Mesenchymal stem cell (in vitro differentiated cells and primary cell): ENCODE measurements around the gene OR7C2.

Experiments used
- DNase-seq: peaks from one replicate; pipeline ENCODE4 v3.0.0-alpha.2; 2013
- H2AFZ ChIP-seq: one replicate; pipeline ENCODE4 v1.6.1; 2013; ENCODE audit warnings: low read depth, mild to moderate bottlenecking, control low read depth, inconsistent platforms, low read length, moderate library complexity
- H2AK5ac ChIP-seq: 2 replicates; pipeline ENCODE4 v1.6.1; 2013; ENCODE audit warnings: low read length, moderate library complexity, mild to moderate bottlenecking, inconsistent platforms; ENCODE audit not compliant: severe bottlenecking
- H2BK120ac ChIP-seq: one replicate; pipeline ENCODE4 v1.6.1; 2013; ENCODE audit warnings: low read depth, mild to moderate bottlenecking, inconsistent platforms, low read length, moderate library complexity
- H2BK12ac ChIP-seq, 2 experiments: one replicate each; pipeline ENCODE4 v1.6.1; 2013; ENCODE audit warnings: inconsistent platforms in 2 of 2, low read length in 2 of 2, mild to moderate bottlenecking in 2 of 2, moderate library complexity in 2 of 2, control low read depth in 1 of 2
- H2BK15ac ChIP-seq: one replicate; pipeline ENCODE4 v1.6.1; 2013; ENCODE audit warnings: mild to moderate bottlenecking, low read depth, inconsistent platforms; ENCODE audit not compliant: poor library complexity, severe bottlenecking
- H2BK5ac ChIP-seq: 2 replicates; pipeline ENCODE4 v1.6.1; 2013; ENCODE audit warnings: low read depth, mild to moderate bottlenecking, low read length, control low read depth, inconsistent platforms; ENCODE audit not compliant: poor library complexity, severe bottlenecking
- H3K14ac ChIP-seq, 2 experiments: one replicate each; pipeline ENCODE4 v1.6.1; 2013; ENCODE audit warnings: inconsistent platforms in 2 of 2, low read length in 2 of 2, control low read depth in 1 of 2, mild to moderate bottlenecking in 1 of 2, moderate library complexity in 1 of 2
- H3K18ac ChIP-seq, 2 experiments: one replicate each; pipeline ENCODE4 v1.6.1; 2013; ENCODE audit warnings: inconsistent platforms in 2 of 2, low read length in 2 of 2, control low read depth in 1 of 2, low read depth in 1 of 2, mild to moderate bottlenecking in 1 of 2
- H3K23ac ChIP-seq, 2 experiments: one replicate each; pipeline ENCODE4 v1.6.1; 2013; ENCODE audit warnings: inconsistent platforms in 2 of 2, low read length in 2 of 2, mild to moderate bottlenecking in 2 of 2, moderate library complexity in 2 of 2, control low read depth in 1 of 2
- H3K27ac ChIP-seq: 2 replicates; pipeline ENCODE4 v1.5.1; 2013; ENCODE audit warnings: mild to moderate bottlenecking, moderate library complexity, low read length, control low read depth, inconsistent platforms; ENCODE audit not compliant: poor library complexity, severe bottlenecking
- H3K27me3 ChIP-seq, 2 experiments: 2 replicates each; pipeline versions ENCODE4 v1.6.1 to v1.7.0; 2013; ENCODE audit warnings: low read length in 2 of 2, mild to moderate bottlenecking in 2 of 2, moderate library complexity in 2 of 2, control low read depth in 1 of 2, inconsistent platforms in 1 of 2; ENCODE audit not compliant: control insufficient read depth in 1 of 2, insufficient read depth in 1 of 2
- H3K36me3 ChIP-seq, 2 experiments: 2 replicates each; pipeline versions ENCODE4 v1.6.1 to v1.7.0; 2013; ENCODE audit warnings: low read length in 2 of 2, control low read depth in 1 of 2, inconsistent platforms in 1 of 2, low read depth in 1 of 2, mild to moderate bottlenecking in 1 of 2; ENCODE audit not compliant: insufficient read depth in 2 of 2, control insufficient read depth in 1 of 2
- H3K4ac ChIP-seq, 2 experiments: one replicate each; pipeline ENCODE4 v1.6.1; 2013; ENCODE audit warnings: inconsistent platforms in 2 of 2, low read length in 2 of 2, mild to moderate bottlenecking in 2 of 2, moderate library complexity in 2 of 2, control low read depth in 1 of 2, low read depth in 1 of 2
- H3K4me1 ChIP-seq: 2 replicates; pipeline ENCODE4 v1.6.1; 2013; ENCODE audit warnings: low read depth, low read length, control low read depth; ENCODE audit not compliant: control insufficient read depth, insufficient read depth
- H3K4me2 ChIP-seq: 2 replicates; pipeline ENCODE4 v1.6.1; 2013; ENCODE audit warnings: low read length, mild to moderate bottlenecking, inconsistent platforms; ENCODE audit not compliant: poor library complexity, severe bottlenecking
- H3K4me3 ChIP-seq, 2 experiments: 2 replicates each; pipeline versions ENCODE4 v1.5.1 to v1.7.0; 2013; ENCODE audit warnings: low read length in 2 of 2, mild to moderate bottlenecking in 2 of 2, control low read depth in 1 of 2, low read depth in 1 of 2; ENCODE audit not compliant: insufficient read depth in 1 of 2
- H3K79me1 ChIP-seq: replicated peaks from 2 replicates; pipeline ENCODE4 v1.6.1; 2013; ENCODE audit warnings: mild to moderate bottlenecking, control low read depth, low read length, inconsistent platforms; ENCODE audit not compliant: poor library complexity, severe bottlenecking
- H3K9ac ChIP-seq: 2 replicates; pipeline ENCODE4 v1.7.0; 2013; ENCODE audit warnings: mild to moderate bottlenecking, low read length, moderate library complexity
- H3K9me3 ChIP-seq: 2 replicates; pipeline ENCODE4 v1.7.0; 2013; ENCODE audit warnings: mild to moderate bottlenecking, low read length; ENCODE audit not compliant: control insufficient read depth
- H4K8ac ChIP-seq: one replicate; pipeline ENCODE4 v1.6.1; 2013; ENCODE audit warnings: inconsistent platforms, mild to moderate bottlenecking, low read length, moderate library complexity
- H4K91ac ChIP-seq: one replicate; pipeline ENCODE4 v1.6.1; 2013; ENCODE audit warnings: mild to moderate bottlenecking, low read length, inconsistent platforms
- WGBS: methylation state at CpG from one replicate; pipeline ENCODE4 v1.1.7; 2013; ENCODE audit warnings: mixed read lengths; 5-methylcytosine and 5-hydroxymethylcytosine counted together

OR7C2 gene

GRCh38 chr19:14916848-14917247, 24.4 kb upstream of the OR7C2 start:
- DNase-seq: no peak
- no peak overlapping the region for H3K23ac ChIP-seq
- no peaks in the 10 kb centered on the region for H3K36me3 ChIP-seq
- no peak overlapping the region for H2BK12ac ChIP-seq
- H2AFZ ChIP-seq: no peak overlapping the region
- no peak overlapping the region for H3K27ac ChIP-seq
- no peak overlapping the region for H3K14ac ChIP-seq
- no peak overlapping the region for H2AK5ac ChIP-seq
- WGBS: 62% methylated on average over 4 of the region's 5 CpGs
- no peaks in the 10 kb centered on the region for H3K4me1 ChIP-seq
- no peak overlapping the region for H3K4me2 ChIP-seq
- H3K27me3 ChIP-seq: no peaks in the 10 kb centered on the region
- no peak overlapping the region for H3K4me3 ChIP-seq
- H3K18ac ChIP-seq: no peak overlapping the region
- no peaks in the 10 kb centered on the region for H3K79me1 ChIP-seq
- H2BK120ac ChIP-seq: no peak overlapping the region
- H4K91ac ChIP-seq: no peak overlapping the region
- no peak overlapping the region for H2BK15ac ChIP-seq
- no peak overlapping the region for H4K8ac ChIP-seq
- H3K9me3 ChIP-seq: peaks cover 9% of the 10 kb centered on the region
- H2BK5ac ChIP-seq: no peak overlapping the region
- no peak overlapping the region for H3K4ac ChIP-seq
- no peak overlapping the region for H3K9ac ChIP-seq

GRCh38 chr19:14933506-14933905, 7.8 kb upstream of the OR7C2 start:
- H3K9me3 ChIP-seq: no peaks in the 10 kb centered on the region

DNA sequence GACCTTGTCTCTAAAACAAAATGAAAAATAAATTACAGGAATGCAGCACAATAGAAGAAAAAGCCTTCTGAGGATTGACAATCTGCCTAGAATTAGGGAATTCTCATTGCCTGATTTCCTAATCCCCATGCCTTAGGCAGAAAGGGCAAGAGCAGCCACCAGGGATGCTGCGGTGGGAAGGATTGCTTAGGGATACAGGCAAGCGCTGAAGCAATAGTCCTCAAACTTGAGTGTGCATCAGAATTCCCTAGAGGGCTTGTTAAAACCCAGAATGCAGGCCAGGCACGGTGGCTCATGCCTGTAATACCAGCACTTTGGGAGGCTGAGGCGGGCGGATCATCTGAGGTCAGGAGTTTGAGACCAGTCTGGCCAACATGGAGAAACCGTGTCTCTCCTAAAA, 1.0 kb upstream of the OR7C2 start:
- H3K4me2 ChIP-seq: no peak overlapping the region
- WGBS: 59% methylated on average over 3 of the region's 6 CpGs
- H3K4me3 ChIP-seq: no peak overlapping the region

More at GRCh38 chr19:14933506-14933905, 7.8 kb upstream of the OR7C2 start:
- no peaks in the 10 kb centered on the region for H3K27me3 ChIP-seq
- H2BK120ac ChIP-seq: no peak overlapping the region
- H3K36me3 ChIP-seq: no peaks in the 10 kb centered on the region
- DNase-seq: no peak
- WGBS: 20% methylated on average over 1 of the region's 1 CpG
- H3K14ac ChIP-seq: no peak overlapping the region
- no peak overlapping the region for H2AFZ ChIP-seq
- no peaks in the 10 kb centered on the region for H3K4me1 ChIP-seq
- no peak overlapping the region for H3K23ac ChIP-seq
- H2BK5ac ChIP-seq: no peak overlapping the region
- H2BK15ac ChIP-seq: no peak overlapping the region
- no peak overlapping the region for H3K4ac ChIP-seq
- H3K18ac ChIP-seq: no peak overlapping the region
- H3K9ac ChIP-seq: no peak overlapping the region
- no peak overlapping the region for H4K8ac ChIP-seq
- H2BK12ac ChIP-seq: no peak overlapping the region
- no peak overlapping the region for H2AK5ac ChIP-seq
- H3K79me1 ChIP-seq: no peaks in the 10 kb centered on the region
- no peak overlapping the region for H3K4me2 ChIP-seq
- no peak overlapping the region for H4K91ac ChIP-seq
- no peak overlapping the region for H3K4me3 ChIP-seq
- H3K27ac ChIP-seq: no peak overlapping the region

GRCh38 chr19:14943601-14944000, 2.3 kb downstream of the OR7C2 start:
- H2BK5ac ChIP-seq: no peak overlapping the region

More for the DNA sequence above, 1.0 kb upstream of the OR7C2 start:
- no peak overlapping the region for H3K18ac ChIP-seq
- H3K4ac ChIP-seq: no peak overlapping the region
- H2BK5ac ChIP-seq: no peak overlapping the region
- no peaks in the 10 kb centered on the region for H3K27me3 ChIP-seq
- H3K23ac ChIP-seq: no peak overlapping the region
- H2BK12ac ChIP-seq: no peak overlapping the region
- H2BK15ac ChIP-seq: no peak overlapping the region
- H4K8ac ChIP-seq: no peak overlapping the region
- H2BK120ac ChIP-seq: no peak overlapping the region
- H3K27ac ChIP-seq: no peak overlapping the region
- no peaks in the 10 kb centered on the region for H3K36me3 ChIP-seq
- no peak overlapping the region for H2AK5ac ChIP-seq
- no peaks in the 10 kb centered on the region for H3K4me1 ChIP-seq
- no peak overlapping the region for H2AFZ ChIP-seq
- no peaks in the 10 kb centered on the region for H3K9me3 ChIP-seq
- H3K79me1 ChIP-seq: no peaks in the 10 kb centered on the region
- no peak for DNase-seq
- H3K9ac ChIP-seq: no peak overlapping the region
- H3K14ac ChIP-seq: no peak overlapping the region
- H4K91ac ChIP-seq: no peak overlapping the region

More at GRCh38 chr19:14943601-14944000, 2.3 kb downstream of the OR7C2 start:
- H3K4me2 ChIP-seq: no peak overlapping the region
- no peak overlapping the region for H3K23ac ChIP-seq
- no peak overlapping the region for H2BK120ac ChIP-seq
- no peak overlapping the region for H2AFZ ChIP-seq
- H3K27me3 ChIP-seq: no peaks in the 10 kb centered on the region
- H3K9ac ChIP-seq: no peak overlapping the region
- H2BK15ac ChIP-seq: no peak overlapping the region
- no peaks in the 10 kb centered on the region for H3K36me3 ChIP-seq
- H4K8ac ChIP-seq: no peak overlapping the region
- H2BK12ac ChIP-seq: no peak overlapping the region
- H4K91ac ChIP-seq: no peak overlapping the region
- H3K4me1 ChIP-seq: no peaks in the 10 kb centered on the region
- no peaks in the 10 kb centered on the region for H3K9me3 ChIP-seq
- no peak overlapping the region for H3K4ac ChIP-seq
- no peak for DNase-seq
- no peak overlapping the region for H3K18ac ChIP-seq
- H3K27ac ChIP-seq: no peak overlapping the region
- H3K4me3 ChIP-seq: no peak overlapping the region
- H2AK5ac ChIP-seq: no peak overlapping the region
- WGBS: 71% methylated on average over 3 of the region's 4 CpGs
- no peak overlapping the region for H3K14ac ChIP-seq
- no peaks in the 10 kb centered on the region for H3K79me1 ChIP-seq
